HS-5 (cell line): ENCODE measurements around the gene ACOX3.
"Not testable (repeated sequence)": the region's sequence is repeated elsewhere in the genome, so short reads cannot be mapped to it uniquely, and the experiment has no call there.

ENCODE experiments used
- DNase-seq: peaks from one replicate; pipeline ENCODE4 v3.0.0-alpha.2; 2012; ENCODE audit warnings: low read depth

The ACOX3 gene

GRCh38 chr4:8440492-8441311 is at the start of gene ACOX3, which contains the start of gene TRMT44:
ACOX3 (minus strand) TSS chr4:8440723; CDS start chr4:8416521, 24,202 bp downstream.
TRMT44 (plus strand) TSS chr4:8440777; CDS start chr4:8440823, 46 bp downstream.
- DNase-seq = peak; percentile 67

- no peak for DNase-seq
Observed at GRCh38 chr4:8488791-8489369, 48.4 kb upstream of the ACOX3 start.

GRCh38 chr4:8486643-8487042 is 46.1 kb upstream of the ACOX3 start:
- DNase-seq = not testable (repeated sequence)

GRCh38 chr4:8480221-8480620 is 39.7 kb upstream of the ACOX3 start:
- no peak for DNase-seq

- DNase-seq = no peak
Observed at GRCh38 chr4:8478801-8479744, 38.5 kb upstream of the ACOX3 start.

- DNase-seq = no peak
Observed at GRCh38 chr4:8478371-8478770, 37.8 kb upstream of the ACOX3 start.

- DNase-seq = no peak
Observed at GRCh38 chr4:8477676-8478075, 37.2 kb upstream of the ACOX3 start.

GRCh38 chr4:8477095-8477635 is 36.6 kb upstream of the ACOX3 start:
- DNase-seq = no peak

- DNase-seq = no peak
Observed at GRCh38 chr4:8475751-8476575, 35.4 kb upstream of the ACOX3 start.

GRCh38 chr4:8474856-8475255 is 34.3 kb upstream of the ACOX3 start:
- no peak for DNase-seq

- DNase-seq = no peak
Observed at GRCh38 chr4:8473920-8474590, 33.5 kb upstream of the ACOX3 start.

GRCh38 chr4:8473198-8473919 is 32.8 kb upstream of the ACOX3 start:
- DNase-seq = no peak

GRCh38 chr4:8472689-8473197 is 32.2 kb upstream of the ACOX3 start:
- peak; percentile 90 for DNase-seq

- no peak for DNase-seq
Observed at GRCh38 chr4:8472158-8472688, 31.7 kb upstream of the ACOX3 start.

- DNase-seq = no peak
Observed at GRCh38 chr4:8471211-8471875, 30.8 kb upstream of the ACOX3 start.

GRCh38 chr4:8470451-8471024 is 30.0 kb upstream of the ACOX3 start:
- DNase-seq = no peak

GRCh38 chr4:8469550-8469949 is 29.0 kb upstream of the ACOX3 start:
- DNase-seq = no peak

GRCh38 chr4:8468746-8469535 is 28.4 kb upstream of the ACOX3 start:
- DNase-seq = peak; percentile 13
